Activated CD4-positive, alpha-beta memory T cell treated with anti-CD3 and anti-CD28 coated beads, Interleukin-2, amount 10 ng/mL, durations not matched to agents 7 days and 5 days (primary cell): ENCODE data around the gene CPA1. TPM values are rescaled to one million over a fixed set of nuclear protein-coding genes. Genes with fewer than 3 reads are reported as not detected.
A peak's percentile ranks its signal among the peaks of the same experiment; 100 is the strongest.

ENCODE experiments used
- CTCF ChIA-PET: fragments of 350-600 bp; sonication (Branson Sonifier 250); formaldehyde crosslinking; loops from one replicate; lab custom pipeline; 2021; ENCODE audit warnings: antibody characterized with exemption, inconsistent platforms; lab: Charles Lee
- POLR2A ChIA-PET: fragments of 350-600 bp; sonication (Branson Sonifier 250); formaldehyde crosslinking; loops from one replicate; lab custom pipeline; 2021; ENCODE audit warnings: antibody characterized with exemption; lab: Charles Lee
- DNase-seq: peaks from one replicate; pipeline ENCODE4 v3.0.0-alpha.2; 2020
- H3K27ac Mint-ChIP-seq: one replicate; pipeline ENCODE4 v1.8.0; 2021; ENCODE audit warnings: mild to moderate bottlenecking, mixed read lengths
- H3K27me3 Mint-ChIP-seq: one replicate; pipeline ENCODE4 v1.8.0; 2021; ENCODE audit warnings: mixed read lengths
- H3K36me3 Mint-ChIP-seq: one replicate; pipeline ENCODE4 v1.8.0; 2021; ENCODE audit warnings: low read depth, mixed read lengths
- H3K4me1 Mint-ChIP-seq: one replicate; pipeline ENCODE4 v1.8.0; 2021; ENCODE audit warnings: mixed read lengths
- H3K4me3 Mint-ChIP-seq: one replicate; pipeline ENCODE4 v1.8.0; 2021; ENCODE audit warnings: mild to moderate bottlenecking, mixed read lengths
- H3K9me3 Mint-ChIP-seq: one replicate; pipeline ENCODE4 v1.8.0; 2021; ENCODE audit warnings: mixed read lengths
- total RNA-seq, 2 experiments: library from RNA; stranded (reverse); gene quantifications; one replicate each; pipeline ENCODE4 v1.2.3, GENCODE V29; 2021

CPA1 gene
- total RNA-seq, 2 experiments from 2014 or later, result not detected

DNA sequence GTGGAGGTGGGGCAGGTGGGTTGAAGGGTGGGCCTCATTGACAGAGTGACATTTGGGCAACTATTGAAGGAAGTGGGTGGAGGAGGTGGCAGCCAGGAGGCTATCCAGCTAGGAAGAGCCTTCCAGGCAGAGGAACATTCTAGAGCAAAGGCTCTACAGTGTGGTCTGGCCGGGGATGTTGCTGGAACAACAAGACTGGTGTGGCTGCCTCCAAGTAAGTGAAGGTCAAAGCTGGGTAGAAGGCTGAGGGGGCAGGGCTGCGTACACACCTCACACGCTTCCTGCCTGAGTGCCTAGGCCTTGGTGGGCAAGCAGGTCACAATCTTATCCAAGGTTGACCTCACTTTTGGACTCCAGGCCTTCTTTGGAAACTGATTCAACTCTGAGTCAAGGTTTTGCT is 6.6 kb downstream of the CPA1 start:
- Mint-ChIP-seq H3K36me3 (no peaks in the 10 kb centered on the region), H3K4me3 (no peak overlapping the region), H3K9me3 (no peaks in the 10 kb centered on the region), H3K4me1 (no peaks in the 10 kb centered on the region), H3K27me3 (no peaks in the 10 kb centered on the region), H3K27ac (no peak overlapping the region)
- DNase-seq, result no peak
- ChIA-PET POLR2A (no interaction called here), CTCF (no interaction called here)

DNA sequence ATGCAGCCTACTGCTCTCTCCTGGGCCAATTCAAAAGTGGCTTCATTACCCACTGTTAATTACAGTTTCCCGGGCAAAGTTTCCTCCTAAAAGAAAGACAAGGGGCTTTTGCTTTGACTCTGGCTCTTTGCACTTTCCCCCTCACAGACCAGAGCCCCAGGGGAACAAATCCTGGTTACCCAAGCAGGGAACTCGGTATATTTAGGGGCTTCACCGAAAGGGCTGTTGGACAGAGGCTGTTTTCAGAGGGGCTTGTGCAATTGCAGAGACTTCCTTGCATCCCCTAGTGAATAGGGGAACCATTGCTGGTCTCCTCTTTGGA is 7.0 kb downstream of the CPA1 start:
- no peak for DNase-seq
- POLR2A ChIA-PET, result no interaction called here
- no peak overlapping the region for H3K4me3 Mint-ChIP-seq
- H3K27ac Mint-ChIP-seq, result no peak overlapping the region
- H3K36me3 Mint-ChIP-seq, result no peaks in the 10 kb centered on the region
- no peaks in the 10 kb centered on the region for H3K4me1 Mint-ChIP-seq
- CTCF ChIA-PET, result no interaction called here
- H3K9me3 Mint-ChIP-seq, result no peaks in the 10 kb centered on the region
- H3K27me3 Mint-ChIP-seq, result no peaks in the 10 kb centered on the region

DNA sequence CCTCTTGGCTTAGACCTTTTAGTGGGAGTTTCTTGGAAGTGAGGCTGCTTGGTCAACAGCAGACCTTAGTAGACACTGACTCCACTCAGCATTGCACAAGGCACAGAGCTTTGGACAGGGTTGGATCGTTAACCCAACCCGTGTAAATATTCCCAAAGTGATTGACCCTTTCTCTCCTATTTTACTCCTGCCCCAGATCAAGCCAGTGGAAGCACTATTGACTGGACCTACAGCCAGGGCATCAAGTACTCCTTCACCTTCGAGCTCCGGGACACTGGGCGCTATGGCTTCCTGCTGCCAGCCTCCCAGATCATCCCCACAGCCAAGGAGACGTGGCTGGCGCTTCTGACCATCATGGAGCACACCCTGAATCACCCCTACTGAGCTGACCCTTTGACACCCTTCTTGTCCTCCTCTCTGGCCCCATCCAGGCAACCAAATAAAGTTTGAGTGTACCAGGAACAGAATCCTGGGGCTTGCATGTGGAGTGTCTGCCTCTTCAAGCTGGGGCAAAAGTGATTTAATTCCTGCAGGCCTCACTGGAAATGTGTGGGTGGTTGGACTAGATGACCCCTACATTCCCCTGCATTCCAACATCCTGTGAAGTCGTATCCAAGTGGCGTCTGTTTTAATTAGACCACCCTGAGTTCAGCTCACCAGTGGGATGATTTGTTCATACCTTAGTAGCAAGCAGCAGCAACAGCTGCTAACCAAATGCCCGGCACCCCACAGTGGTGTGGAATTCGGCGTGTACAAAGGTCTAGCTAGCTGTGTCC is 7.5 kb downstream of the CPA1 start:
- POLR2A ChIA-PET, result no interaction called here
- no peak overlapping the region for H3K27ac Mint-ChIP-seq
- no peaks in the 10 kb centered on the region for H3K9me3 Mint-ChIP-seq
- H3K4me3 Mint-ChIP-seq, result no peak overlapping the region
- H3K4me1 Mint-ChIP-seq, result no peaks in the 10 kb centered on the region
- H3K36me3 Mint-ChIP-seq, result no peaks in the 10 kb centered on the region
- DNase-seq, result no peak
- no peaks in the 10 kb centered on the region for H3K27me3 Mint-ChIP-seq
- CTCF ChIA-PET, result no interaction called here

DNA sequence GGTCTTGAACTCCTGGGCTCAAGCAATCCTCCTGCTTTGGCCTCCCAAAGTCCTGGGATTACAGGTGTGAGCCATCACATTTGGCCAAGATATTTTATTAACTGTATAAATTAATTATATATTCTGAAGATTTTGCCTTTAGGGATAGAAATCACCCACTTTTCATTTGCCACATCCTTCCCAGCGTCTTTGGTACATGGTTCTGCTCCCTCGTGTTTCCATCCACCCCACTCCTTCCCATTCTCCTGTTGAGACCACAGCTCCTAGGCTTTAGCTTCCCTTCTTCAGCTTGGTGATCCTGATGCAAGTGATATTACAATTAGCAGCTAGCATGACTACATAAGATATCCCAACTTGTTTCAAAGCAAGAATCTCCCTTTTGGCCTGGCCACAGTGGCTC is 8.4 kb downstream of the CPA1 start:
- Mint-ChIP-seq H3K4me1 (peaks cover 8% of the 10 kb centered on the region), H3K9me3 (no peaks in the 10 kb centered on the region), H3K27ac (no peak overlapping the region), H3K4me3 (no peak overlapping the region), H3K36me3 (no peaks in the 10 kb centered on the region), H3K27me3 (no peaks in the 10 kb centered on the region)
- POLR2A ChIA-PET, result no interaction called here
- CTCF ChIA-PET, result no interaction called here
- no peak for DNase-seq

DNA sequence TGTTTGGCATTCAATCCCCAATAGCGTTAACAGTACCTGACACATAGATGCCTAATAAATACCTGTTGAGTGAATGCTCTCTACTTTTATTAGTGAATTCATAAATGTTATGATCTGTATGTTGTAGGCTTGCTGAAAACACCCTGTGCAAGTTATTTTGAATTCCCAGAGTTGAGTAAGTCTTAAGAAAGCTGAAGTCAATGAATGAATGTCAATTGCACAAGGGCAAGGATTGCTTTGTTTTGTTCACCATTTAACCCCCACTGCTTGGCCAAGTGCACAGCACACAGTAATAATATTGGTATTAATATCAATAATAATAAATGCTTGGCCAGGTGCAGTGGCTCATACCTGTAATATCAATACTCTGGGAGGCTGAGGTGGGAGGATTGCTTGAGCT is 10.2 kb downstream of the CPA1 start:
- Mint-ChIP-seq H3K27ac (no peak overlapping the region), H3K4me3 (no peak overlapping the region), H3K4me1 (peaks cover 19% of the 10 kb centered on the region), H3K27me3 (no peaks in the 10 kb centered on the region), H3K9me3 (no peaks in the 10 kb centered on the region), H3K36me3 (no peaks in the 10 kb centered on the region)
- ChIA-PET POLR2A (no interaction called here), CTCF (no interaction called here)
- no peak for DNase-seq

DNA sequence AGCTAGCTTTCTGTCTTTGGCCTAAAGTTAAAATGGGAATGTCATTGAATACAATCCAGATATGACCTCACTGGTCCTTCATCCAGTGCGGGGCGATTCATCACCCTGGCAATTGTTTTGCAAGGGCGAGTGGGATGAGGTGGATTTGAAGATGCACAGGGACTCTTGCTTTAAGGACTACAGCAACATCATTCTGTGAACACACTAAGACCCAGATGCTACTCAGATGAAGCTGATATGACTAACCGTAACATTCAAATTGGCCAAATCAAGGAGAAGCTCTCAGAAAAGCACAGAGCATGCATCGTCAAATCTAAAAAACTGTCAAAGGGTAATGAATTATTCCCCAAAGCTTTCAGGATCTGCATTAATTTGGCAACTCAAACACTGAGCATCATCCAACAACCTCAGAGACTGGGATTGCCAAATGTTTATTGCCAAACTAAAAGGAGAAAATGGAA is 12.8 kb downstream of the CPA1 start:
- POLR2A ChIA-PET, result interaction anchor here (1.4 kb wide), 1 partner anchor 19 kb away, joined by 3 read pairs; no protein-coding TSS in a partner anchor
- no peak for DNase-seq
- CTCF ChIA-PET, result no interaction called here
- no peak overlapping the region for H3K4me3 Mint-ChIP-seq
- no peaks in the 10 kb centered on the region for H3K36me3 Mint-ChIP-seq
- H3K4me1 Mint-ChIP-seq, result peaks cover 21% of the 10 kb centered on the region
- H3K27me3 Mint-ChIP-seq, result no peaks in the 10 kb centered on the region
- H3K9me3 Mint-ChIP-seq, result no peaks in the 10 kb centered on the region
- no peak overlapping the region for H3K27ac Mint-ChIP-seq

DNA sequence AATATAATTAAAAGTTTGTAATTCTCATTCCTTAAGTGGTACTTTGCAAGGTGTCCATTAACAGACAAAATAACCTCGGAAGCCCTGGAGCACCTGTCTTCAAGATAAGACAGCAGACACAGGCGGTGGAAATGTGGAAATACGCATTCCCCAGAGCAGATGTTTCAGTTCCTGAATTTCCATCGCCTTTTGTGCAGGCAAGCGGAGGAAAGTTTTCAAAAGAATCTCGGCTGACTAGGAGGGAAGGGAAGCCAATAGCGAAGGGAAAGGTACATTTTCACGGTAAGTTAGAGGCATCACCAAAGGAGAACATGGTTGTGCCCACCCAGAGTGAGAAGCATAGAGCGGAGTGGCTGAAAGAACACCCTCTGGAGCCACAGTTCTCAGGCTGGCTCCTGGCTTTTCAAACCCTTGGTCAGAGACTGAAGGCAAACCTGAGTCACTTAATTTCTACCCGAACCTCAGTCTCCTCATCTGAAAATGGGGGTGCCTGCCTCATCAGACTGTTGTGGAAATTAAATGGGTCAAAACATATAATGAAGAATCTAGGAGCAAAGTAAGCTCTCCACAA is 13.6 kb downstream of the CPA1 start:
- H3K27ac Mint-ChIP-seq, result no peak overlapping the region
- no peak for DNase-seq
- H3K4me1 Mint-ChIP-seq, result peaks cover 21% of the 10 kb centered on the region
- CTCF ChIA-PET, result interaction anchor here (0.6 to 1.4 kb wide), 3 partner anchors 18 to 310 kb away, joined by 4 read pairs; partner anchors contain the start of gene CEP41
- no peaks in the 10 kb centered on the region for H3K27me3 Mint-ChIP-seq
- H3K9me3 Mint-ChIP-seq, result no peaks in the 10 kb centered on the region
- no peaks in the 10 kb centered on the region for H3K36me3 Mint-ChIP-seq
- no peak overlapping the region for H3K4me3 Mint-ChIP-seq
- POLR2A ChIA-PET, result interaction anchor here (1.0 to 1.4 kb wide), 3 partner anchors 10 to 47 kb away, joined by 3 read pairs; partner anchors contain the start of gene CEP41

DNA sequence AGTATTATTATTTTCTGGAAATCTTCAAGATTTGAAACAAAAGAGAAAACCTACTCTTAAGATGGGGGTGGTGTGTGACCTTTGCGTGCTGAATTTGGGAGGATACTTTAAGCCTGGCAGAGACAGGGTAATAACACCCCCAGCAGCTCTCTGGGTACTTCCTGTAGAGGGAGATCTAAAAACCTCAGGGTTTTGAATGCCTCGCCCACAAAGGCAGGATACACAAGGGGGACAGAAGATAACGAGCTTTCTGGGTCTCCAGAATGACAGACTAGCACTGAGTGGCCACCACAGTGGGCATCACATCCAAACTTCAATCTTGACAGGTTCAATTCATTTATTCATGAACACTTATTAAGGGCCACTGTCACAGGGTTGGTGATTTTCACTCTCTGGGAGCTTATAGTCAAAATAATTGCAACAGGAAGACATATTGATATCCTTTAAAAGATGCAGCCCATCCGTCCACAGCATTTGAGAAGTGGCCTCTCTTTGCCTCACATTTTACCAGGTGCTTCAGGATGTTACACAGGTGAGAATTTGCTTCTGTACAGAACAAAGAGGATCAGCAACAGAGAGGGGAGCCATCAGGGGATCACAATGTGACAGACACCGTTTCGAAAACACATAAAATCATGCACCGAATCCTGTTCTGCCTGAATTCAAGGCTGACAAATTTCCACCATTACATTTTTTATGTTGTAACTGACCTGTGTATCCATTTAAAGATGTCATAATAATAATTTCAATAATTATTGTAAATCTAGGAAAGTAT is 14.3 kb downstream of the CPA1 start:
- H3K4me1 Mint-ChIP-seq, result peaks cover 21% of the 10 kb centered on the region
- no peaks in the 10 kb centered on the region for H3K27me3 Mint-ChIP-seq
- no peaks in the 10 kb centered on the region for H3K36me3 Mint-ChIP-seq
- no peak overlapping the region for H3K4me3 Mint-ChIP-seq
- peak overlapping the region; percentile 57 for H3K27ac Mint-ChIP-seq
- POLR2A ChIA-PET, result interaction anchor here (1.0 to 1.4 kb wide), 3 partner anchors 9 to 46 kb away, joined by 3 read pairs; partner anchors contain the start of gene CEP41
- CTCF ChIA-PET, result interaction anchor here (0.6 to 1.4 kb wide), 3 partner anchors 17 to 310 kb away, joined by 4 read pairs; partner anchors contain the start of gene CEP41
- H3K9me3 Mint-ChIP-seq, result no peaks in the 10 kb centered on the region
- peak; percentile 41 for DNase-seq

DNA sequence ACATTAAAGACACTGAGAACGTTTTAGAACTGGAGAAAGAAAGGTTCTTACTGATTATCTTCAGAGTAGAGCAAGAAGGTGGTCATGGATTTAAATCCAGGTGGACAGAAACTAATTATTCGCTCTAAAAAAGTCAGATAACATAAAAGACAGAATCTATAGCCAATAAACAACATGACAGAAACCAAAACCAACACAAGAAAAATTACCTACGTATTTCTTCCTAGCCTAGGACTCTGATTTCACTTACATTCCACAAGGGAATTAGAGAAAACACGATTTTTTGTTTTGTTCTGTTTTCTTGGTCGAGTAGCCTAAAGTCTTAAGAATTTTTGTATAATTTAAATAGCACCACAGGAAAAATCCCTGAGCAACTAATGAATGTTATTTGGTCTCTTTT is 15.1 kb downstream of the CPA1 start:
- CTCF ChIA-PET, result no interaction called here
- Mint-ChIP-seq H3K27ac (no peak overlapping the region), H3K27me3 (no peaks in the 10 kb centered on the region), H3K36me3 (no peaks in the 10 kb centered on the region), H3K4me1 (peaks cover 21% of the 10 kb centered on the region), H3K4me3 (no peak overlapping the region), H3K9me3 (no peaks in the 10 kb centered on the region)
- POLR2A ChIA-PET, result no interaction called here
- no peak for DNase-seq

DNA sequence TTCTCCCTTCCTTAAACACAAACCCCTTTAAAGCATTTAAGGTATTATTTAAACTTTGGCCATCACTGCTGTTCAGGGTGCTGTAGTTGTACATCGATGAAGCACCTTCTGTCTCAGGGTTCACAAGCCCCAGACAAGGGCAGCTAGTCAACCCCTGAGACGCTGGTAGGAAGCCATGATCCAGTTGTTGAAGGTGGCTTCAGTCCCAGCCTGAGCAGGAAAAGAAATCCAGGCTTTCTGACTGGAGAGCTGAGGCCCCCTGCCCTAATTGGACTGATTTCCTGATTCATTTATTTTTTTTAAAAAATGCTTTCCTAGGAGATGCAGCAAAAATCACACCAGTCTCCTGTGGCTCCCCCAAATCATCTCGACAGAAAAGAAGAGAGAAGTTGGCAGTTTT is 15.8 kb downstream of the CPA1 start:
- H3K4me3 Mint-ChIP-seq, result no peak overlapping the region
- POLR2A ChIA-PET, result no interaction called here
- H3K36me3 Mint-ChIP-seq, result peaks cover 4% of the 10 kb centered on the region
- CTCF ChIA-PET, result no interaction called here
- no peaks in the 10 kb centered on the region for H3K9me3 Mint-ChIP-seq
- no peak for DNase-seq
- peaks cover 21% of the 10 kb centered on the region for H3K4me1 Mint-ChIP-seq
- no peak overlapping the region for H3K27ac Mint-ChIP-seq
- no peaks in the 10 kb centered on the region for H3K27me3 Mint-ChIP-seq

DNA sequence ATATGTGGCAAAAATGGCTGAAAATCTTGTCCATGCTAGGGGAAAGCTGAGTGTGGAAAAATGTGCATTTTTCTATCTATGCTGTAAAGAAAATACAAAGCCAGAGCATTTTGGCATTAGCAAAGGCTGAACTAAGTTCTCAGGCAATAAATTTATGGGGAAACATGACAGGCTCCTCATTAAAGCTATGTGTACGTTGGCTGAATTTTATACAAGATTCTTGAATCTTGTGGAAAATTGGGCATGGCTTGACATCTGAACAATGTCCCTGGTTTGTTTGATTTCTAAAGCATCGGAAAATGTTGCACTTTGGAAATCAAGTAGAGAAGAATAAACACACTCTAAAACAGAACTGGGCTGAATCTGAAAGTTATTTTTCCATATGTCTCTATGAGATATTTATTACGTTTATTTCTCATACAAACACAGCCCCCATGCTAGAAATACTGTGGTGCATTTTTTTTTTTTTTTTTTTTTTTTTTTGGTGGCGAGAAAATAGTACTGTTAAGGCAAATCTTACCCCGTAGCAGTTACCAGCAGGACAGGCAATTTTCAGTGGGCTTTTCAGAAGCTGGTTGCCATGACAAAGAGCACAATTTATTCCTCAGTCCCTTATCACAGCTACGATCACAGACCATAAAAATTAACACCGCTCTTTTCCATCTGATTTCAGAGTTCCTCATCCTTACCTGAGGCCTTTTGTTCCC is 16.9 kb downstream of the CPA1 start:
- Mint-ChIP-seq H3K27ac (no peak overlapping the region), H3K9me3 (no peaks in the 10 kb centered on the region), H3K4me3 (no peak overlapping the region), H3K36me3 (peaks cover 5% of the 10 kb centered on the region), H3K4me1 (peaks cover 21% of the 10 kb centered on the region), H3K27me3 (no peaks in the 10 kb centered on the region)
- CTCF ChIA-PET, result no interaction called here
- DNase-seq, result no peak
- POLR2A ChIA-PET, result no interaction called here

DNA sequence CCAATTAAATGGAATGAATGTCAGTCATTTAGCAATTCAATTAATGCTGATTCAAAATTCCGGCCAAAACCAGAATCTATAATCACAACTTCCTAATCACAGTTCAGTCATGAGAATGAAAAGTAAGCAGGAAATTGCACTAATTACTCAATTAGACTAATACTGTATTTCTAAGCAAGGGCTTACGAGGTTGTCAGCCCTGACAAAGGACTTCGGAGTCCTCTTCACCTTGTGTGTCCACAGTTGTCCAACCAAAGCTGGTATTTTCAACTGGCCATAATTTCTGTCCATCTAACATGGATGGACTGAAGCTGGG is 17.4 kb downstream of the CPA1 start:
- Mint-ChIP-seq H3K4me1 (peaks cover 21% of the 10 kb centered on the region), H3K27me3 (no peaks in the 10 kb centered on the region), H3K9me3 (no peaks in the 10 kb centered on the region), H3K36me3 (peaks cover 5% of the 10 kb centered on the region), H3K4me3 (no peak overlapping the region), H3K27ac (no peak overlapping the region)
- DNase-seq, result no peak
- CTCF ChIA-PET, result no interaction called here
- POLR2A ChIA-PET, result no interaction called here

DNA sequence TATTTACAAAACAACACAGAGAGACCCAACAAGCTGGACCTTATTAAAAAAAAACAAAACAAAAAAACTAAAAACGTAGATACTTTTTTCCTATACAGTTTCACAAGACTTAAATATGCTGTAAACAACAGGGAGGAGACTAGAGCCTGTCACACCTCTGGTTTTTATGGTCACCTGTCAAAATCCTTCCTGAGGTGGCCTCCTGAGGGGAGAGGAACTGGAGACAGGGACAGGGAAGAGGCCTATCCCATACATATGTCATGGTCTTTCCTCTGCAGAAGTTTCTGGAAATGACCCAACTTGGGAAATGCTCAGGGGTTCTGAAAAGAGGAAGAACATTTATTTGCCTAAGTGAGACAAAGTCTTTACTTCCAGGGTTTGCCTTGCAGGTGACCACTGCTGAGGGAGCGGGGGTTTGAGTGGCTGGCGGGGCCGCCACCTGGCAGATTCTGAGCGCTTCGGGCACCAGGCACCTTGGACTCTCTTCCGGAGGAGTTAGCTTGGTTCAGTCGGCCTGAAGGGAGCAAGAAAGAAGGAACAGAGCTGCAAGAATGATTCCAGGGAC is 18.3 kb downstream of the CPA1 start:
- no peak for DNase-seq
- Mint-ChIP-seq H3K9me3 (no peaks in the 10 kb centered on the region), H3K36me3 (peaks cover 5% of the 10 kb centered on the region), H3K4me3 (no peak overlapping the region), H3K27ac (no peak overlapping the region), H3K4me1 (peaks cover 15% of the 10 kb centered on the region), H3K27me3 (no peaks in the 10 kb centered on the region)
- ChIA-PET CTCF (no interaction called here), POLR2A (no interaction called here)
